ENCODE data around the gene GAREM1.

DNA sequence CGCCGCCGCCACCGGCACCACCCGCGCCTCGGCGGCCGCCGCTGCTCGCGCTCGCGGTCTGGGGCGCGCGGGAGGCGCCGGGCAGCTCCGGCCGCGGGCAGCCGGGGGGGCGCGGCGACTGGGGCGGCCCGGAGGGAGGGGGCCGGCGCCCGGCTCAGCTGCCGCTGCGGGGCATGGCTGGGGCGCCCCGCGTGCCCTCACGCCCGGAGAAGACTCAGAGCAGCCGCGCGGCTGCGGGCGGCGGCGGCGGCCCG lies 295 bp downstream of the GAREM1 start:
- TF ChIP-seq NRF1 (IDR thresholded peaks at IDR 0.05; ENCODE audit: low read depth, low read length) = no peak
- TF ChIP-seq, protein P1, sequence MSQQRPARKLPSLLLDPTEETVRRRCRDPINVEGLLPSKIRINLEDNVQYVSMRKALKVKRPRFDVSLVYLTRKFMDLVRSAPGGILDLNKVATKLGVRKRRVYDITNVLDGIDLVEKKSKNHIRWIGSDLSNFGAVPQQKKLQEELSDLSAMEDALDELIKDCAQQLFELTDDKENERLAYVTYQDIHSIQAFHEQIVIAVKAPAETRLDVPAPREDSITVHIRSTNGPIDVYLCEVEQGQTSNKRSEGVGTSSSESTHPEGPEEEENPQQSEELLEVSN (IDR thresholded peaks at IDR 0.05) = no peak
- no peak for TF ChIP-seq KDM1A (IDR thresholded peaks at IDR 0.05; ENCODE audit: borderline replicate concordance, low read length)
- TF ChIP-seq POLR2A (IDR thresholded peaks at IDR 0.05; ENCODE audit: control extremely low read depth in 1 of 2, low read depth in 2 of 2, low read length in 2 of 2) = no peak
- no peak for TF ChIP-seq CREB1 (IDR thresholded peaks at IDR 0.05)
- TF ChIP-seq YY1 (IDR thresholded peaks at IDR 0.05; ENCODE audit: low read depth, low read length) = no peak
- no peak for TF ChIP-seq SIX5 (IDR thresholded peaks at IDR 0.05; ENCODE audit: low read depth, low read length)
- TF ChIP-seq, protein P2, sequence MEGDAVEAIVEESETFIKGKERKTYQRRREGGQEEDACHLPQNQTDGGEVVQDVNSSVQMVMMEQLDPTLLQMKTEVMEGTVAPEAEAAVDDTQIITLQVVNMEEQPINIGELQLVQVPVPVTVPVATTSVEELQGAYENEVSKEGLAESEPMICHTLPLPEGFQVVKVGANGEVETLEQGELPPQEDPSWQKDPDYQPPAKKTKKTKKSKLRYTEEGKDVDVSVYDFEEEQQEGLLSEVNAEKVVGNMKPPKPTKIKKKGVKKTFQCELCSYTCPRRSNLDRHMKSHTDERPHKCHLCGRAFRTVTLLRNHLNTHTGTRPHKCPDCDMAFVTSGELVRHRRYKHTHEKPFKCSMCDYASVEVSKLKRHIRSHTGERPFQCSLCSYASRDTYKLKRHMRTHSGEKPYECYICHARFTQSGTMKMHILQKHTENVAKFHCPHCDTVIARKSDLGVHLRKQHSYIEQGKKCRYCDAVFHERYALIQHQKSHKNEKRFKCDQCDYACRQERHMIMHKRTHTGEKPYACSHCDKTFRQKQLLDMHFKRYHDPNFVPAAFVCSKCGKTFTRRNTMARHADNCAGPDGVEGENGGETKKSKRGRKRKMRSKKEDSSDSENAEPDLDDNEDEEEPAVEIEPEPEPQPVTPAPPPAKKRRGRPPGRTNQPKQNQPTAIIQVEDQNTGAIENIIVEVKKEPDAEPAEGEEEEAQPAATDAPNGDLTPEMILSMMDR (IDR thresholded peaks at IDR 0.05; ENCODE audit: control extremely low read depth in 1 of 3, insufficient read depth in 1 of 3, low read depth in 1 of 3, low read length in 3 of 3) = no peak

All from H1 (cell line).